NCI-H1105 treated with DMSO at 0.1 percent for 48 hours (cell line): ENCODE data around the gene LRRC41.
"Not testable (repeated sequence)": the region's sequence is repeated elsewhere in the genome, so short reads cannot be mapped to it uniquely, and the experiment has no call there.

Source experiments
- DNase-seq: peaks from one replicate; lab custom pipeline; 2025; lab: John Stamatoyannopoulos, UW

The LRRC41 gene

GRCh38 chr1:46285730-46286477 is 17.5 kb downstream of the LRRC41 start:
- peak; percentile 92 for DNase-seq

GRCh38 chr1:46284597-46285564 is 18.5 kb downstream of the LRRC41 start:
- peak; percentile 46 for DNase-seq

GRCh38 chr1:46284058-46284457 is 19.4 kb downstream of the LRRC41 start:
- DNase-seq, result no peak

GRCh38 chr1:46281021-46281420 is 22.4 kb downstream of the LRRC41 start:
- no peak for DNase-seq

- no peak for DNase-seq
Observed at GRCh38 chr1:46280092-46280491, 23.3 kb downstream of the LRRC41 start.

- no peak for DNase-seq
Observed at GRCh38 chr1:46278807-46279206, 24.6 kb downstream of the LRRC41 start.

- no peak for DNase-seq
Observed at GRCh38 chr1:46277658-46278373, 25.6 kb downstream of the LRRC41 start.

GRCh38 chr1:46275030-46275337 is 28.4 kb downstream of the LRRC41 start:
- no peak for DNase-seq

GRCh38 chr1:46274225-46275029 is 29.0 kb downstream of the LRRC41 start:
- no peak for DNase-seq

DNA sequence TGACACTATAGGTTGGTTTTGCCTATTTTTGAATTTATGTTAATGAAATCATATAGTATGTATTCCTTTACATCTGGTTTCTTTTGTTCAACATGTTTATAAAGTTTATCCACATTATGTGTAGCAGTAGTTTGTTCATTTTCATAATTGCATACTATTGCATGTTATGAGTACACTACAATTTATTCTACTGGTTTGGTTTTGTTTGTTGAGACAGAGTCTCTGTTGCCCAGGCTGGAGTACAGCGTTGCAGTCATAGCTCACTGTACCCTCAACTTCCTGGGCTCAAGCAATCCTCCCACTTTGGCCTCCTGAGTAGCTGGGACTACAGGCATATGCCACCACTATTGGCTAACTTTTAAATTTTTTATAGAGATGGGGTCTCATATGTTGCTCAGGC is 34.8 kb downstream of the LRRC41 start:
- no peak for DNase-seq

GRCh38 chr1:46263146-46263545 is 40.3 kb downstream of the LRRC41 start:
- no peak for DNase-seq

GRCh38 chr1:46262508-46262907 is 40.9 kb downstream of the LRRC41 start:
- DNase-seq, result no peak

DNA sequence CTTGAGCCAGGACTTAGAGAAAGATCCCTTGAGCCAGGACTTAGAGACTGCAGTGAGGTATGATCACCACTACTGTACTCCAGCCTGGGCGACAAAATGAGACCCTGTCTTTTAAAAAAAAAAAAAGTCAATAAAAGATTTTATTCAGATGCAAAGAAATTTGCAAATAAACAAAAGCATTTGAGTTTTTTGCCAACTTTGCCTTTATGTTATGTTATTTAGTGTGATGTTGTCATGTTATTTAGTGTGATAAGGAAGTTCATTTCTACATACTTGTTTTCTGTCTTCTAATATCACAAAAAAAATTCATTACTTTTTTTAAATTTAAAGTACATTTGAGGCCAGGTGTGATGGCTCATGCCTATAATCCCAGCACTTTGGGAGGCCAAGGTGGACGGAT is 46.9 kb downstream of the LRRC41 start:
- no peak for DNase-seq

DNA sequence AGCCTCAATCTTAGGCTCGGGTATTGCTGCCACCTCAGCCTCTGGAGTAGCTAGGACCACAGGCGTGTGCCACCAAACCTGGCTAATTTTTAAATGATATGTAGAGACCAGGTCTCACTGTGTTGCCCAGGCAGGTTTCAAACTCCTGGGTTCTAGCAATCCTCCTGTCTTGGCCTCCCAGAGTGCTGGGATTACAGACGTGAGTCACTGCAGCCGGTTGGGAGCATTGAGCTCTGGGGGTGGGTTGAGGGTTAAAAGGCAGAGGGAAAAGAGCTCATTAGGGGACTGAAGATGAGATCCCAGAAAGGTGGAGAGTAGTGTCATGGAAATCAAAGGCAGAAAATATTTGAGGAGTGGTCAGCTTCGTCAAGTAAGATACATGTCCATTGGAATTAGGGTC is 48.7 kb downstream of the LRRC41 start:
- no peak for DNase-seq

- peak; percentile 79 for DNase-seq
Observed at GRCh38 chr1:46248122-46248920, 55.1 kb downstream of the LRRC41 start.

DNA sequence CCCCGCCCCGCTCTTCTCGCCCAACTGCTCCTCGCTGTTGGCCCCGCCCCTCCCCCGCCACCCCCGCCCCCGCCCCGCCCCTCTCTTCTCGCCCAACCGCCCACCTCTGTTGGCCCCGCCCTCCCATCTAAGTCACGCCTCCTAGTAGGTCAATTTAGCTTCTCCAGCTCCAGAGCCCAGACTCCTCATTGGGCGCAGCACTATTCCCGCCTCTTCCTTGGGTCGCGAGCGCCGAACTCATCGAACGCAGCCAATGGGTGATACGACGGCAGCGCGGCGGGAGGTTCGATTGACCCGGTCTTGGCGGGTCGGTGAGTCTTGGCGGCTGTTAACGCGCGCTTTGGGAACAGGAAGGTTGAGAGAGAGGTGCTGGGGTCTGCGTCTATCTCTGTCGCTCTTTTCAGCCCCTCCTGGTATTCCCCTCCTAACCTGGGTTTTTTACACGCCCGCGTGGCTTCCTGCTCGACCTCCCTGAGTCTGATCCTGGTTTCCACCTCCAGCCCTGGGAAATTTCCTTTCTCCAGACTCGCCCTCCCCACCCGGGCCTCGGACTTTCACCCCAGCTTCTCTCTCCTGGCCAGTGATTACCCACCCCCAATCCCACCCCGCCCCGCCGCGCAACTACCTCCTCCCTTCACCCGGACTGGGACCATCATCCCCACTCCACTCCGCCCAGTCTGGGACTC is 55.8 kb downstream of the LRRC41 start, which contains the start of gene RAD54L:
Gene RAD54L (plus strand): TSS at position 328 of the 686 bp plus-strand sequence. CDS start 643 bp downstream, outside the sequence.
- DNase-seq, result peak; percentile 99

DNA sequence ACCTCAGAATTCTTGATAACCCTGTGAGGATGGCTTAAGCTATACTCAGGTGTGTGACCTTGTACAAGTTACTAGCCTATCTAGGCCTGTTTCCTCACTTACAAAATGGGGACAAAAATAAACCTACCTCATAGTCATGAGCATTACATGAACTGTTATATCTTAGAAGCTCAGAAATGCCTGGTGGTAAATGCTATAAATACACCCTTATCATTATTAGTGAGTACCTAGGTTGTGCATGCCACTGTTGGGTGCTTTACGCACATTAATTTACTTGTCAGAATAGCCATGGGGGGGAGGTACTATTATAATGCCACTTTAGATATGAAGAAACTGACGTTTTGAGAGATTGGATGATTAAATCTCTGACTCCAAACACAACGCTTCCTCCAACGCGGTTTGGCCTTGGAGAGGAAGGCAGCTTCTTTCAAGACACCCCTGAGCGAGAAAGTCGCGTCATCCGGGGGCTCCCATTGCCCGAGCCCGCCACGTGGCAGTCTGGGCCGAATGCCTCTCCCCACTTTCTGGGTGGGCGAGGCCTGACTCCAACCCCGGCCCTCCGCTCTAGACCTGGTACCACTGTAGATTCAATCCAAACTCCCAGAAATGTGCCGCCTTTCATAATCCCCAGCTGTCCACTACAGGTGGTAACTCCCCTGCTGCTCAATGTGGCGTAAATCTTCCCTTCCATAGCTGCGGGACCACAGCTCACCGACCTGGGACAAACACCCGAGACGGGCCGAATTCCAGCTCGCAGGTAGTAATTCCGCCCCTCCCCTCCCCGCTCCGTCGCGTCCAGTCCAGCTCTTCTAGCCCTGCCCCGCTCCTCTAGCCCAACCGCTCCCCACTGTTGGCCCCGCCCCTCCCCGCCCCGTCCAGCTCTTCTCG is 56.6 kb downstream of the LRRC41 start:
- DNase-seq, result no peak

DNA sequence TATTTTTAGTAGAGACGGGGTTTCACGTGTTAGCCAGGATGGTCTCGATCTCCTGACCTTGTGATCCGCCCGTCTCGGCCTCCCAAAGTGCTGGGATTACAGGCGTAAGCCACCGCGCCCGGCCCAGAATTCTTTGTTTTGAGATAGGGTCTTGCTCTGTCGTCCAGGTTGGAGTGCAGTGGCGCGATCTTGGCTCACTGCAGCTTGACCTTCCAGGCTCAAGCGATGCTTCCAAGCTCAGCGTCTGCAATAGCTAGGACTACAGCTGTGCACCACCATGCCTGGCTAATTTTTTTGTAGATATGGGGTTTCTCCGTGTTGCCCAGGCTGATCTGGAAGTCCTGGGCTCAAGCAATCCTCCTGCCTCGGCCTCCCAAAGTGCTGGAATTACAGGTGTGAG is 57.3 kb downstream of the LRRC41 start:
- not testable (repeated sequence) for DNase-seq
